K562 (cell line): ENCODE measurements around the gene RSPRY1. TPM values are rescaled to one million over a fixed set of nuclear protein-coding genes. Genes with fewer than 3 reads are reported as not detected.

Source experiments
- ATAC-seq: fragments of 200-7000 bp; cut with Tn5 transposase; 3 replicates; pipeline ENCODE4 v1.9.1; 2020; ENCODE audit warnings: moderate library complexity
- BruUV-seq: library from RNA; stranded (reverse); fragments of 400-500 nt; replicated peaks from 2 replicates; lab custom pipeline; 2021; lab: Mats Ljungman, UMichigan
- CTCF ChIA-PET: fragments of 300-600 bp; formaldehyde crosslinking; extraction: SDS; loops from one replicate; lab custom pipeline; 2021; ENCODE audit warnings: low intra/inter-chr PET ratio; lab: Yijun Ruan, JAX
- POLR2A ChIA-PET: fragments of 300-600, 350-650 bp; sonication (Branson Sonifier 250); formaldehyde crosslinking; extraction: SDS; loops from one replicate; lab custom pipeline; 2021; ENCODE audit warnings: antibody characterized with exemption, inconsistent platforms; lab: Yijun Ruan, JAX
- DNase-seq, 4 experiments: peaks; one replicate each; pipeline versions ENCODE4 v3.0.0 to v3.0.0-alpha.2; 2011 to 2018; ENCODE audit warnings: low spot score in 3 of 4, mixed read lengths in 3 of 4; ENCODE audit errors: extremely low read depth in 1 of 4
- FAIRE-seq: peaks from 2 replicates; lab custom pipeline; 2011; peaks lifted over from hg19 to GRCh38; lab: Jason Lieb, UNC
- H2AFZ ChIP-seq: 2 replicates; pipeline ENCODE4 v1.6.0; 2011; ENCODE audit warnings: low read depth, low read length, control low read depth, inconsistent platforms
- H3K27ac ChIP-seq: fragments of 200-600 bp; 3 replicates; pipeline ENCODE4 v1.8.0; 2011; ENCODE audit warnings: low read depth, mild to moderate bottlenecking, control low read depth, inconsistent platforms, low read length, moderate library complexity, mixed read lengths; ENCODE audit errors: extremely low read depth
- H3K27me3 ChIP-seq, 2 experiments: fragments of 300-600 bp in 1 of 2; 2 replicates in 1 of 2; 3 replicates in 1 of 2; pipeline versions ENCODE4 v1.6.0 to v1.8.0; 2011; ENCODE audit warnings: inconsistent platforms in 2 of 2, low read length in 2 of 2, mild to moderate bottlenecking in 1 of 2, mixed read lengths in 1 of 2, moderate library complexity in 1 of 2; ENCODE audit not compliant: control insufficient read depth in 2 of 2, insufficient read depth in 2 of 2
- H3K36me3 ChIP-seq: fragments of 300-600 bp; 3 replicates; pipeline ENCODE4 v1.8.0; 2011; ENCODE audit warnings: mild to moderate bottlenecking, low read length, inconsistent platforms; ENCODE audit not compliant: control insufficient read depth, insufficient read depth
- H3K4me1 ChIP-seq, 2 experiments: fragments of 200-600 bp in 1 of 2; replicated peaks in 1 of 2; 2 replicates in 1 of 2; 3 replicates in 1 of 2; pipeline versions ENCODE4 v1.5.1 to v1.8.0; 2011; ENCODE audit warnings: inconsistent platforms in 2 of 2, low read length in 2 of 2, mild to moderate bottlenecking in 1 of 2, mixed read lengths in 1 of 2, moderate library complexity in 1 of 2; ENCODE audit not compliant: control insufficient read depth in 2 of 2, insufficient read depth in 2 of 2
- H3K4me2 ChIP-seq: 2 replicates; pipeline ENCODE4 v1.6.1; 2011; ENCODE audit warnings: low read length, control low read depth, inconsistent platforms, mixed read lengths; ENCODE audit not compliant: insufficient read depth
- H3K4me3 ChIP-seq: fragments of 200-600 bp; sonication (generic), shearing (Covaris generic); 2 replicates; pipeline ENCODE4 v1.5.1; 2016; ENCODE audit warnings: control low read depth, inconsistent platforms
- H3K79me2 ChIP-seq: fragments of 200-600 bp; 3 replicates; pipeline ENCODE4 v1.8.0; 2011; ENCODE audit warnings: low read length, inconsistent platforms; ENCODE audit not compliant: control insufficient read depth, insufficient read depth
- H3K9ac ChIP-seq, 2 experiments: 2 replicates each; pipeline versions ENCODE4 v1.6.0 to v1.6.1; 2011; ENCODE audit warnings: low read depth in 2 of 2, low read length in 2 of 2, control low read depth in 1 of 2, inconsistent platforms in 1 of 2, mild to moderate bottlenecking in 1 of 2, mixed read lengths in 1 of 2; ENCODE audit not compliant: insufficient read depth in 1 of 2
- H3K9me1 ChIP-seq: one replicate; pipeline ENCODE4 v1.6.0; 2011; ENCODE audit warnings: inconsistent platforms, mild to moderate bottlenecking, low read length, moderate library complexity; ENCODE audit not compliant: control insufficient read depth, insufficient read depth
- H3K9me3 ChIP-seq: replicated peaks from 2 replicates; pipeline ENCODE4 v1.5.1; 2011; ENCODE audit warnings: low read depth, low read length, inconsistent platforms; ENCODE audit not compliant: control insufficient read depth, insufficient read depth
- H4K20me1 ChIP-seq: replicated peaks from 2 replicates; pipeline ENCODE4 v1.6.1; 2011; ENCODE audit warnings: low read length, inconsistent platforms, mixed read lengths; ENCODE audit not compliant: control insufficient read depth, insufficient read depth
- BHLHE40 ChIP-seq: IDR thresholded peaks from 2 replicates; pipeline ENCODE4 v1.6.1; 2011; ENCODE audit warnings: low read length, improper control_type of control experiment
- CREM ChIP-seq: IDR thresholded peaks from 2 replicates; pipeline ENCODE4 v1.6.1; 2014; ENCODE audit warnings: antibody characterized with exemption, low read depth
- CTCF ChIP-seq, 3 experiments: IDR thresholded peaks in 2 of 3; conservative IDR thresholded peaks in 1 of 3; 2 replicates each; pipeline ENCODE4 v1.5.1; 2011 to 2012; ENCODE audit warnings: low read length in 3 of 3, mild to moderate bottlenecking in 3 of 3, control low read depth in 2 of 3, improper control_type of control experiment in 1 of 3, inconsistent platforms in 1 of 3, low read depth in 1 of 3, mixed read lengths in 1 of 3, moderate library complexity in 1 of 3; ENCODE audit not compliant: insufficient read depth in 2 of 3
- CXXC5 ChIP-seq: fragments of 250-450 bp; sonication (Bioruptor Pico); IDR thresholded peaks from 2 replicates; pipeline ENCODE4 v1.8.0; 2022; ENCODE audit warnings: inconsistent platforms, mild to moderate bottlenecking, moderate library complexity
- FOXK2 ChIP-seq, 2 experiments: fragments of 450-650 bp; IDR thresholded peaks in 1 of 2; conservative IDR thresholded peaks in 1 of 2; 2 replicates each; pipeline ENCODE4 v1.6.1; 2016; ENCODE audit warnings: low read depth in 2 of 2, mild to moderate bottlenecking in 1 of 2
- GABPB1 ChIP-seq: sonication (generic); formaldehyde crosslinking; IDR thresholded peaks from 2 replicates; pipeline ENCODE4 v1.8.0; 2022; ENCODE audit warnings: mild to moderate bottlenecking, missing genetic modification reagents
- HEY1 ChIP-seq: fragments of 250-450 bp; sonication (Bioruptor Pico); IDR thresholded peaks from 2 replicates; pipeline ENCODE4 v1.5.0; 2020; ENCODE audit warnings: mild to moderate bottlenecking, moderate library complexity, borderline replicate concordance
- PURB ChIP-seq: sonication (generic); formaldehyde crosslinking; IDR thresholded peaks from 2 replicates; pipeline ENCODE4 v1.9.0; 2021; ENCODE audit warnings: low read depth, mild to moderate bottlenecking, missing genetic modification reagents
- RBM14 ChIP-seq: fragments of 200-400 bp; formaldehyde crosslinking; IDR thresholded peaks from 2 replicates; pipeline ENCODE4 v1.6.1; 2018; ENCODE audit warnings: low read depth, mild to moderate bottlenecking, low read length, moderate library complexity, borderline replicate concordance; ENCODE audit not compliant: insufficient read depth
- RCOR1 ChIP-seq, 2 experiments: IDR thresholded peaks; 2 replicates each; pipeline ENCODE4 v1.6.1; 2012; ENCODE audit warnings: low read depth in 2 of 2, low read length in 2 of 2, borderline replicate concordance in 1 of 2, improper control_type of control experiment in 1 of 2
- THRA ChIP-seq: fragments of 450-650 bp; IDR thresholded peaks from 2 replicates; pipeline ENCODE4 v1.6.1; 2017; ENCODE audit warnings: mild to moderate bottlenecking, moderate library complexity
- VEZF1 ChIP-seq: fragments of 200-800 bp; sonication (Bioruptor generic); IDR thresholded peaks from 2 replicates; pipeline ENCODE4 v1.6.1; 2017; ENCODE audit warnings: missing genetic modification characterization, missing compliant biosample characterization
- ZNF79 ChIP-seq: fragments of 250-450 bp; sonication (Bioruptor Pico); IDR thresholded peaks from 2 replicates; pipeline ENCODE4 v1.4.0; 2020; ENCODE audit warnings: low read depth, mild to moderate bottlenecking, moderate library complexity
- WGBS: fragments of 100-300 bp; shearing (Covaris generic); methylation state at CpG from one replicate; pipeline ENCODE4 v1.1.6; 2016; ENCODE audit warnings: low coverage, mixed read lengths; ENCODE audit not compliant: insufficient coverage; ENCODE audit errors: missing lambda C conversion rate; 5-methylcytosine and 5-hydroxymethylcytosine counted together
- in situ Hi-C: fragments of 300-500 bp; cut with MboI; formaldehyde crosslinking; loops from 4 replicates; pipeline ENCODE4 v1.15.0; 2018; ENCODE audit warnings: inconsistent platforms, mixed read lengths
- intact Hi-C: fragments of 100-400 bp; cut with micrococcal nuclease; formaldehyde crosslinking; loops from 2 replicates; pipeline ENCODE4 v1.14.2; 2022
- polyA plus RNA-seq, 8 experiments: library from polyadenylated mRNA; depleted of rRNA in 4 of 8; stranded (reverse) in 5 of 8; unstranded in 3 of 8; fragments of >200 nt; fragmentation: Nextera tagmentation in 2 of 8; fragmentation: Illumina TruSeq in 1 of 8; extraction: Ambion mirVana in 2 of 8; extraction: Trizol in 1 of 8; gene quantifications; 2 replicates each; pipeline versions ENCODE4 v1.2.1 to v1.2.3, GENCODE V29; 2011 to 2014; ENCODE audit warnings: inconsistent platforms in 1 of 8, missing spikeins in 1 of 8
- total RNA-seq, 7 experiments: library from RNA; depleted of rRNA in 6 of 7; stranded (reverse); fragments of >200 nt in 6 of 7; fragmentation: Illumina TruSeq in 2 of 7; extraction: Trizol in 2 of 7; gene quantifications; 2 replicates each; pipeline versions ENCODE4 v1.2.1 to v1.2.3, GENCODE V29; 2011 to 2021; ENCODE audit warnings: low replicate concordance in 1 of 7

The RSPRY1 gene
- total and polyA plus RNA-seq, 9 of the 15 experiments (the other 6 are each of a cell fraction or from before 2014, with no cell fraction given): 10.2 to 27.8 (median 20.8) TPM

- TF ChIP-seq RCOR1 (IDR thresholded peaks at IDR 0.05; ENCODE audit: borderline replicate concordance in 1 of 2, low read depth in 2 of 2, low read length in 2 of 2) (peak in 1 of 2 experiments; percentile 65; a peak in 1 of 4 replicates), THRA (no peak), PURB (CRISPR knock-in tag) (no peak)
Measured at GRCh38 chr16:57140931-57141668, 45.0 kb upstream of the RSPRY1 start (continued).

GRCh38 chr16:57141822-57142631 lies 44.1 kb upstream of the RSPRY1 start:
- no TSS peak for BruUV-seq
- peaks cover 25 to 39% of the 10 kb centered on the region in 2 experiments for H3K4me1 ChIP-seq
- H3K9me1 ChIP-seq: no peaks in the 10 kb centered on the region
- H4K20me1 ChIP-seq: 0 out of 2 replicates have a peak, but pooled peaks cover 2% of the 10 kb centered on the region
- H3K9ac ChIP-seq: peak overlapping the region in 1 of 2 experiments; percentile 10; a peak in 1 of 4 replicates
- no peak overlapping the region for H3K4me2 ChIP-seq
- ATAC-seq (no peak), DNase-seq (no peak), FAIRE-seq (no peak)
- H3K79me2 ChIP-seq: no peaks in the 10 kb centered on the region
- no peaks in the 10 kb centered on the region for H3K9me3 ChIP-seq
- in situ Hi-C loops: no loop called here
- H3K36me3 ChIP-seq: no peaks in the 10 kb centered on the region
- 0 out of 2 replicates have a peak overlapping the region, but pooled peaks have one; percentile 21 for H2AFZ ChIP-seq
- intact Hi-C loops: no loop called here
- WGBS: 61% methylated on average over 14 of the region's 16 CpGs
- no peak overlapping the region for H3K27ac ChIP-seq
- ChIA-PET POLR2A (interaction anchor here (1.0 to 5.7 kb wide), 3 partner anchors 9 to 120 kb away, joined by 3 to 27 read pairs (median 4); no protein-coding TSS in a partner anchor), CTCF (no interaction called here)
- H3K27me3 ChIP-seq: no peaks in the 10 kb centered on the region
- H3K4me3 ChIP-seq: no peak overlapping the region
- TF ChIP-seq CTCF (IDR thresholded peaks at IDR 0.05 in 2 of 3, conservative IDR thresholded peaks at IDR 0.05 in 1 of 3; ENCODE audit: insufficient read depth in 2 of 3, low read depth in 1 of 3, low read length in 3 of 3) (no peak), ZNF79 (CRISPR knock-in tag) (no peak), FOXK2 (conservative IDR thresholded peaks at IDR 0.05 in 1 of 2, IDR thresholded peaks at IDR 0.05 in 1 of 2; ENCODE audit: low read depth in 2 of 2) (no peak), RBM14 (no peak), CXXC5 (CRISPR knock-in tag) (0 out of 2 replicates have a peak, but pooled peaks have one; percentile 1), HEY1 (CRISPR knock-in tag) (no peak), BHLHE40 (peak; percentile 32; the same call in 1 of the 2 replicates), GABPB1 (CRISPR knock-in tag) (no peak), VEZF1 (CRISPR knock-in tag) (no peak), CREM (no peak)
